Activated T-cell treated with anti-CD3 and anti-CD28 coated beads, Interleukin-2, amount 50 U/mL, for 24 hours (primary cell): Measurements from ENCODE around the gene ZNF362.
"Not testable (repeated sequence)": the region's sequence is repeated elsewhere in the genome, so short reads cannot be mapped to it uniquely, and the experiment has no call there.

Source experiments
- DNase-seq: peaks from one replicate; pipeline ENCODE4 v3.0.0-alpha.2; 2020
- H3K27ac Mint-ChIP-seq: 2 replicates; pipeline ENCODE4 v1.8.0; 2020; ENCODE audit warnings: mild to moderate bottlenecking, mixed read lengths
- H3K27me3 Mint-ChIP-seq: 2 replicates; pipeline ENCODE4 v1.8.0; 2020; ENCODE audit warnings: mixed read lengths
- H3K36me3 Mint-ChIP-seq: 2 replicates; pipeline ENCODE4 v1.8.0; 2020; ENCODE audit warnings: low read depth, mixed read lengths
- H3K4me1 Mint-ChIP-seq: 2 replicates; pipeline ENCODE4 v1.8.0; 2020; ENCODE audit warnings: low read depth, mixed read lengths
- H3K4me3 Mint-ChIP-seq: 2 replicates; pipeline ENCODE4 v1.8.0; 2020; ENCODE audit warnings: mild to moderate bottlenecking, moderate library complexity, mixed read lengths
- H3K9me3 Mint-ChIP-seq: 2 replicates; pipeline ENCODE4 v1.8.0; 2020; ENCODE audit warnings: mixed read lengths

The ZNF362 gene

GRCh38 chr1:33277488-33278084, 21.3 kb downstream of the ZNF362 start:
- DNase-seq: no peak
- no peaks in the 10 kb centered on the region for H3K27me3 Mint-ChIP-seq
- H3K27ac Mint-ChIP-seq: no peak overlapping the region
- no peak overlapping the region for H3K4me3 Mint-ChIP-seq
- H3K4me1 Mint-ChIP-seq: peaks cover 13% of the 10 kb centered on the region
- H3K36me3 Mint-ChIP-seq: peaks cover 40% of the 10 kb centered on the region
- no peaks in the 10 kb centered on the region for H3K9me3 Mint-ChIP-seq

DNA sequence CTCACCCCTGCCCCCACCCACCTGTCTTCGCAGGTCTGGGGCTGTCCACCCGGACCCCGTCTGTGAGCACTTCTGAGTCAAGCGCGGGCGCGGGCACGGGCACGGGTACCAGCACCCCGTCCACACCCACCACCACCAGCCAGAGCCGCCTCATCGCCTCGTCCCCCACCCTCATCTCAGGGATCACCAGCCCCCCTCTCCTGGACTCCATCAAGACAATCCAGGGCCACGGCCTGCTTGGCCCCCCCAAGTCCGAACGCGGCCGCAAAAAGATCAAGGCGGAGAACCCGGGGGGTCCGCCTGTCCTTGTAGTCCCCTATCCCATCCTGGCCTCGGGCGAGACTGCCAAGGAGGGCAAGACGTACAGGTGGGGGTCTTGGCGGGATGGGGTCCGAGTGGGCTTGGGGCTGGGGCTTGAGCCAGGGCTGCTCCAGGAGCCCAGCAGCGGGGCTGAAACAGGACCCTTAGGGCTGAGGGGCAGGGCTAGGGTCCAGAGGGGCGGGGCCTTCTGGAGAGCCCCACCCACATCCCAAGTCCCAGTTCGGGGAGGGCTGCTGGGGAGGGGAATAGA, 23.9 kb downstream of the ZNF362 start:
- H3K4me3 Mint-ChIP-seq: no peak overlapping the region
- H3K36me3 Mint-ChIP-seq: peaks cover 57% of the 10 kb centered on the region

GRCh38 chr1:33281554-33282303, 25.4 kb downstream of the ZNF362 start:
- Mint-ChIP-seq H3K9me3 (no peaks in the 10 kb centered on the region), H3K27me3 (no peaks in the 10 kb centered on the region), H3K27ac (no peak overlapping the region), H3K4me1 (no peaks in the 10 kb centered on the region), H3K36me3 (peaks cover 57% of the 10 kb centered on the region), H3K4me3 (no peak overlapping the region)
- DNase-seq: no peak

More for the DNA sequence above, 23.9 kb downstream of the ZNF362 start:
- H3K27me3 Mint-ChIP-seq: no peaks in the 10 kb centered on the region
- H3K4me1 Mint-ChIP-seq: no peaks in the 10 kb centered on the region
- no peak overlapping the region for H3K27ac Mint-ChIP-seq
- DNase-seq: no peak
- no peaks in the 10 kb centered on the region for H3K9me3 Mint-ChIP-seq

- peaks cover 56% of the 10 kb centered on the region for H3K36me3 Mint-ChIP-seq
These were observed 26.5 kb downstream of the ZNF362 start for GRCh38 chr1:33282791-33283190.

DNA sequence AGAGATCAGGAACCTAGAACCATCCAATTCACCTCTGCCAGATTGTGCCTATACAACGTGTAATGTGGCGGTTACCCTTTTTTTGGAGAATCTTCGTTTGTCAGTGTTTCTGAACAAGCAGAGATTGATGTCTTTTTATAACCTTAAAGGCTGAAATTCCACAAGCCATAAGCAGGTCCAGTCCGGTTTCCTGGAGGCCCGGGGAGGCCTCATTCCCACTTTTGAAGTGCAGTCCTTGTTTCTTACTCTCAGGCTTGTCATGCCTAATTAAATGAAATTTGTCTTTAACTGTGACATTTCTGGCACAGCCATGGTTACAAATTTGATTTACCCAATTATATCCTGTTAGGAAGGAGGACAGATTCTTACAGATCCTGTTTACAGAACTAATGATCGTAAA, 27.8 kb downstream of the ZNF362 start:
- Mint-ChIP-seq H3K27me3 (no peaks in the 10 kb centered on the region), H3K9me3 (no peaks in the 10 kb centered on the region), H3K4me3 (no peak overlapping the region), H3K4me1 (no peaks in the 10 kb centered on the region), H3K36me3 (peaks cover 55% of the 10 kb centered on the region), H3K27ac (no peak overlapping the region)
- no peak for DNase-seq

More at GRCh38 chr1:33282791-33283190, 26.5 kb downstream of the ZNF362 start:
- no peak for DNase-seq
- H3K4me3 Mint-ChIP-seq: no peak overlapping the region
- no peaks in the 10 kb centered on the region for H3K9me3 Mint-ChIP-seq
- H3K27ac Mint-ChIP-seq: no peak overlapping the region
- H3K27me3 Mint-ChIP-seq: no peaks in the 10 kb centered on the region
- H3K4me1 Mint-ChIP-seq: no peaks in the 10 kb centered on the region

DNA sequence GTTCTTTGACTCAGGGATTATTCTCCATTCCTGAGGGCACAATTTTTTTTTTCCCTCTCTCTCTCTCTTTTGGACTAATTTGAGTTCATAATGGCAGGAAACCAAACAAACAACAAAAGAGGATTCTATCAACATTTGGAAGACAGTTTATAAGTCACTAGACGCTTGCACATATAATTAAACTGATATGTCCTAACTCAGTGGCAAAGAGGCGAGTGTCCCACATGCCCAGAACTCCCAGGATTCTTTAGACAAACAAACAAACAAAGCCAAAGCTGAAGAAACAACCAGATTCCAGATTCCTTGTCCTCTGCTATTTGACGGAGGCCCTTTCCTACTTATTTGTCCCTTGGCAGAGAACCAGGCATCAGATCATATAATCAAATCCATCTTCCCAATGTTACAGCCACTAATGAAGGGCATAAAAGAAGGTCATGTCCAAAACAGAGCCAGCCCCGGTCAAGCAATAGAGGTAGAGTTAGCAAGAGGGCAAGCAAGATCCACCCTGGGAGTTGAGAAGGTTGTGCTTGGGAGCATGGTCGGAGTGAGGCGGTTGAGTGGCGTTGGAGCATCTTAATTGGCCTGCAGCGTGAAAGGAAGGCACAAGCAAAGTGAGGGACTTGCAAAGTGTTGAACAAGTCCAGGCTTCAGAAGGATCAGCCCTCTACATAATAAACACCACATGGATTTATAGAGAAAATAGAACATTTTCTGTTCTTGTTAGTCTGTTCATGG, 30.3 kb downstream of the ZNF362 start:
- DNase-seq: no peak
- H3K27ac Mint-ChIP-seq: no peak overlapping the region
- peaks cover 47% of the 10 kb centered on the region for H3K36me3 Mint-ChIP-seq
- H3K4me3 Mint-ChIP-seq: no peak overlapping the region
- no peaks in the 10 kb centered on the region for H3K27me3 Mint-ChIP-seq
- no peaks in the 10 kb centered on the region for H3K9me3 Mint-ChIP-seq
- no peaks in the 10 kb centered on the region for H3K4me1 Mint-ChIP-seq

DNA sequence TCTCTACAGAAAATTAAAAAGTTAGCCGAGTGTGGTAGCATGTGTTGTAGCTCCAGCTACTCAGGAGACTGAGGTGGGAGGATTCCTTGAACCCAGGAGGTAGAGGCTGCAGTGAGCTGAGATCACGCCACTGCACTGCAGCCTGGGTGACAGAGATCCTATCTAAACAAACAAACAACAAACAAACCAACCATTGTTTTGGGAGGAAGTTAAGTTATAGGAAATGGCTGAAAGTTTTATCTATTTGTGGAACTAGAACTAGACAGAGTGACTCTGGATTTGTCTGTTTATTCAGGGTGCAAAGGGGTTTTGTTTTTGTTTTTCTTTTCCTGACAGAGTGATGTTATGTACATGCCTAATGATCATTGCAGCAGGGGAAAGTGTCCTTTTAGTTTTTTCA, 31.0 kb downstream of the ZNF362 start:
- Mint-ChIP-seq H3K4me3 (no peak overlapping the region), H3K36me3 (peaks cover 40% of the 10 kb centered on the region), H3K27me3 (no peaks in the 10 kb centered on the region), H3K4me1 (no peaks in the 10 kb centered on the region), H3K9me3 (no peaks in the 10 kb centered on the region), H3K27ac (no peak overlapping the region)
- DNase-seq: no peak

GRCh38 chr1:33288976-33289857, 32.9 kb downstream of the ZNF362 start:
- Mint-ChIP-seq H3K9me3 (no peaks in the 10 kb centered on the region), H3K4me1 (no peaks in the 10 kb centered on the region), H3K27ac (no peak overlapping the region), H3K36me3 (peaks cover 28% of the 10 kb centered on the region), H3K4me3 (no peak overlapping the region), H3K27me3 (no peaks in the 10 kb centered on the region)
- DNase-seq: no peak

DNA sequence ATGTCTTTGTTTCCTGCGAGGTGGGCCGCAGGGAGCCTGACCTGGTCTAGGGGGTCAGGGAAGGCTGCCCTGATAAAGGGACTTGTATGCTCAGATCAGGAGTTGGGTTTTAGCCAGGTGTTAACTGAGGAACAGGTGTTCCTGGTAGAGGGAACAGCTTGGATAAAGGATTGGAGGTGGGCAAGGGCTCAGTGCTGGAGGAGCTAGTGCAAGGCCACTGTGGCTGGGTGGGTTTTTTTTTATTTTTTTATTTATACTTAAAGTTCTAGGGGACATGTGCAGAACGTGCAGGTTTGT, 33.5 kb downstream of the ZNF362 start:
- Mint-ChIP-seq H3K27me3 (no peaks in the 10 kb centered on the region), H3K36me3 (peaks cover 26% of the 10 kb centered on the region), H3K27ac (no peak overlapping the region), H3K4me1 (peaks cover 1% of the 10 kb centered on the region), H3K9me3 (no peaks in the 10 kb centered on the region), H3K4me3 (no peak overlapping the region)
- DNase-seq: no peak

GRCh38 chr1:33290615-33291014, 34.3 kb downstream of the ZNF362 start:
- not testable (repeated sequence) for H3K27ac Mint-ChIP-seq, H3K4me3 Mint-ChIP-seq, H3K27me3 Mint-ChIP-seq, H3K9me3 Mint-ChIP-seq, DNase-seq, H3K4me1 Mint-ChIP-seq
- H3K36me3 Mint-ChIP-seq: peaks cover 30% of the 10 kb centered on the region

- Mint-ChIP-seq H3K36me3 (peaks cover 34% of the 10 kb centered on the region), H3K27ac (no peak overlapping the region), H3K4me3 (no peak overlapping the region), H3K4me1 (peaks cover 8% of the 10 kb centered on the region), H3K9me3 (no peaks in the 10 kb centered on the region), H3K27me3 (no peaks in the 10 kb centered on the region)
- no peak for DNase-seq
These were observed 36.5 kb downstream of the ZNF362 start for GRCh38 chr1:33292726-33293340.

GRCh38 chr1:33294071-33295010, 38.0 kb downstream of the ZNF362 start:
- no peak overlapping the region for H3K4me3 Mint-ChIP-seq
- no peaks in the 10 kb centered on the region for H3K27me3 Mint-ChIP-seq
- H3K36me3 Mint-ChIP-seq: peaks cover 34% of the 10 kb centered on the region
- H3K4me1 Mint-ChIP-seq: peaks cover 8% of the 10 kb centered on the region
- H3K9me3 Mint-ChIP-seq: no peaks in the 10 kb centered on the region
- H3K27ac Mint-ChIP-seq: no peak overlapping the region
- no peak for DNase-seq

DNA sequence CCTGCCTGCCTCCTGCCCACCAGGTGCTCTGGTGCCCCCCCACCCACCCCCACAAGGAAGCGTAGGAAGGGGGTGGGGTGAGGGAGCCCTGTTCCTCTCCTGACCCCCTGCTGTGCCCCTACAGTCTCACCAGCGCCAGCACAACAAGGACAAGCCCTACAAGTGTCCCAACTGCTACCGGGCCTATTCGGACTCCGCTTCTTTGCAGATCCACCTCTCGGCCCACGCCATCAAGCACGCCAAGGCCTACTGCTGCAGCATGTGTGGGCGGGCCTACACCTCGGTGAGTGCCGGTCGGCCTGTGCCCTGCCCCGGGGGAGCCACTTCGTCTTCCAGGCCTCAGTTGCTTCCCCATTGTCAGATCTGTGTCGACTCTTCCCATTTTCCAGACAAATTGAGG, 38.7 kb downstream of the ZNF362 start:
- DNase-seq: no peak
- Mint-ChIP-seq H3K36me3 (peaks cover 30% of the 10 kb centered on the region), H3K27ac (peak overlapping the region; percentile 71), H3K4me1 (peaks cover 8% of the 10 kb centered on the region), H3K9me3 (no peaks in the 10 kb centered on the region), H3K27me3 (no peaks in the 10 kb centered on the region), H3K4me3 (no peak overlapping the region)
